Activated T-cell treated with anti-CD3 and anti-CD28 coated beads, Interleukin-2, amount 50 U/mL, for 4 hours (primary cell): ENCODE results near the gene PARVB. TPM values are rescaled to one million over a fixed set of nuclear protein-coding genes. Genes with fewer than 3 reads are reported as not detected.

Experiments
- ATAC-seq, 2 donors: fragments of 200-7000 bp; cut with Tn5 transposase; one replicate each; pipeline ENCODE4 v1.10.0; 2021
- DNase-seq: peaks from one replicate; pipeline ENCODE4 v3.0.0-alpha.2; 2020
- H3K27me3 Mint-ChIP-seq: one replicate; pipeline ENCODE4 v1.8.0; 2021; ENCODE audit warnings: low read depth, mixed read lengths
- H3K36me3 Mint-ChIP-seq: one replicate; pipeline ENCODE4 v1.8.0; 2022; ENCODE audit warnings: mixed read lengths; ENCODE audit not compliant: insufficient read depth
- H3K4me1 Mint-ChIP-seq: one replicate; pipeline ENCODE4 v1.8.0; 2021; ENCODE audit warnings: low read depth, mixed read lengths
- H3K4me3 Mint-ChIP-seq: one replicate; pipeline ENCODE4 v1.8.0; 2021; ENCODE audit warnings: mild to moderate bottlenecking, moderate library complexity, mixed read lengths
- H3K9me3 Mint-ChIP-seq: one replicate; pipeline ENCODE4 v1.8.0; 2021; ENCODE audit warnings: mixed read lengths
- total RNA-seq, 3 donors: library from RNA; stranded (reverse); gene quantifications; one replicate each; pipeline ENCODE4 v1.2.1, GENCODE V29; 2021

Gene PARVB
- 10 to 100 TPM; 15.1 to 21.5 (median 19.6) TPM for total RNA-seq

- Mint-ChIP-seq H3K4me1 (peaks cover 33% of the 10 kb centered on the region), H3K27me3 (peaks cover 29% of the 10 kb centered on the region), H3K36me3 (no peaks in the 10 kb centered on the region), H3K4me3 (peak within 1 kb of the TSS; percentile 82), H3K9me3 (no peaks in the 10 kb centered on the region)
- ATAC-seq: peak; percentile 32 to 55
- DNase-seq: no peak
Observed at GRCh38 chr22:44024288-44024921, at the start of gene PARVB. Gene PARVB (plus strand): TSS chr22:44024302. CDS start chr22:44024340, 38 bp downstream.

- H3K36me3 Mint-ChIP-seq: peaks cover 41% of the 10 kb centered on the region
Observed at GRCh38 chr22:43975041-43975440, 49.1 kb upstream of the PARVB start.

GRCh38 chr22:43976861-43977795 lies 47.0 kb upstream of the PARVB start:
- no peak overlapping the region for H3K4me3 Mint-ChIP-seq
- H3K27me3 Mint-ChIP-seq: no peaks in the 10 kb centered on the region
- ATAC-seq (no peak), DNase-seq (no peak)
- peaks cover 42% of the 10 kb centered on the region for H3K36me3 Mint-ChIP-seq
- no peaks in the 10 kb centered on the region for H3K4me1 Mint-ChIP-seq
- no peaks in the 10 kb centered on the region for H3K9me3 Mint-ChIP-seq

More at GRCh38 chr22:43975041-43975440, 49.1 kb upstream of the PARVB start:
- no peak for ATAC-seq
- Mint-ChIP-seq H3K27me3 (no peaks in the 10 kb centered on the region), H3K4me1 (no peaks in the 10 kb centered on the region), H3K4me3 (no peak overlapping the region), H3K9me3 (no peaks in the 10 kb centered on the region)
- DNase-seq: no peak

GRCh38 chr22:43978558-43978957 lies 45.5 kb upstream of the PARVB start:
- no peak overlapping the region for H3K4me3 Mint-ChIP-seq
- peaks cover 41% of the 10 kb centered on the region for H3K36me3 Mint-ChIP-seq
- H3K9me3 Mint-ChIP-seq: no peaks in the 10 kb centered on the region
- no peak for DNase-seq
- no peak for ATAC-seq
- H3K27me3 Mint-ChIP-seq: no peaks in the 10 kb centered on the region
- no peaks in the 10 kb centered on the region for H3K4me1 Mint-ChIP-seq

- Mint-ChIP-seq H3K9me3 (no peaks in the 10 kb centered on the region), H3K27me3 (no peaks in the 10 kb centered on the region), H3K4me1 (no peaks in the 10 kb centered on the region), H3K4me3 (no peak overlapping the region), H3K36me3 (peaks cover 44% of the 10 kb centered on the region)
- DNase-seq (no peak), ATAC-seq (no peak)
Observed at GRCh38 chr22:43980579-43980978, 43.5 kb upstream of the PARVB start.

GRCh38 chr22:43980996-43981395 lies 43.1 kb upstream of the PARVB start:
- DNase-seq (no peak), ATAC-seq (no peak)
- no peak overlapping the region for H3K4me3 Mint-ChIP-seq
- no peaks in the 10 kb centered on the region for H3K4me1 Mint-ChIP-seq
- H3K9me3 Mint-ChIP-seq: no peaks in the 10 kb centered on the region
- peaks cover 40% of the 10 kb centered on the region for H3K36me3 Mint-ChIP-seq
- H3K27me3 Mint-ChIP-seq: no peaks in the 10 kb centered on the region

- Mint-ChIP-seq H3K4me3 (no peak overlapping the region), H3K27me3 (no peaks in the 10 kb centered on the region), H3K4me1 (no peaks in the 10 kb centered on the region), H3K36me3 (peaks cover 35% of the 10 kb centered on the region), H3K9me3 (no peaks in the 10 kb centered on the region)
- ATAC-seq (no peak), DNase-seq (no peak)
Observed at GRCh38 chr22:43983808-43984207, 40.3 kb upstream of the PARVB start.

- H3K4me1 Mint-ChIP-seq: no peaks in the 10 kb centered on the region
- H3K4me3 Mint-ChIP-seq: no peak overlapping the region
- H3K9me3 Mint-ChIP-seq: no peaks in the 10 kb centered on the region
- ATAC-seq (no peak), DNase-seq (no peak)
- H3K36me3 Mint-ChIP-seq: peaks cover 30% of the 10 kb centered on the region
- H3K27me3 Mint-ChIP-seq: no peaks in the 10 kb centered on the region
Observed at GRCh38 chr22:43985532-43985931, 38.6 kb upstream of the PARVB start.

GRCh38 chr22:43988116-43988820 lies 35.8 kb upstream of the PARVB start:
- peaks cover 3% of the 10 kb centered on the region for H3K4me1 Mint-ChIP-seq
- no peaks in the 10 kb centered on the region for H3K9me3 Mint-ChIP-seq
- ATAC-seq (no peak), DNase-seq (no peak)
- peaks cover 38% of the 10 kb centered on the region for H3K36me3 Mint-ChIP-seq
- no peak overlapping the region for H3K4me3 Mint-ChIP-seq
- H3K27me3 Mint-ChIP-seq: no peaks in the 10 kb centered on the region

- Mint-ChIP-seq H3K27me3 (no peaks in the 10 kb centered on the region), H3K36me3 (peaks cover 37% of the 10 kb centered on the region), H3K9me3 (no peaks in the 10 kb centered on the region), H3K4me1 (peaks cover 5% of the 10 kb centered on the region), H3K4me3 (no peak overlapping the region)
- ATAC-seq (no peak), DNase-seq (no peak)
Observed at GRCh38 chr22:43988960-43989359, 35.1 kb upstream of the PARVB start.

GRCh38 chr22:43990044-43990443 lies 34.1 kb upstream of the PARVB start:
- Mint-ChIP-seq H3K9me3 (no peaks in the 10 kb centered on the region), H3K4me1 (peaks cover 10% of the 10 kb centered on the region), H3K27me3 (no peaks in the 10 kb centered on the region), H3K4me3 (no peak overlapping the region), H3K36me3 (peaks cover 41% of the 10 kb centered on the region)
- ATAC-seq (no peak), DNase-seq (no peak)

- H3K27me3 Mint-ChIP-seq: no peaks in the 10 kb centered on the region
- ATAC-seq (no peak), DNase-seq (no peak)
- H3K4me3 Mint-ChIP-seq: no peak overlapping the region
- no peaks in the 10 kb centered on the region for H3K9me3 Mint-ChIP-seq
- peaks cover 23% of the 10 kb centered on the region for H3K4me1 Mint-ChIP-seq
- peaks cover 35% of the 10 kb centered on the region for H3K36me3 Mint-ChIP-seq
Observed at GRCh38 chr22:43991316-43992020, 32.6 kb upstream of the PARVB start.

- no peak overlapping the region for H3K4me3 Mint-ChIP-seq
- no peak for ATAC-seq
- peaks cover 31% of the 10 kb centered on the region for H3K36me3 Mint-ChIP-seq
- no peaks in the 10 kb centered on the region for H3K27me3 Mint-ChIP-seq
- peaks cover 25% of the 10 kb centered on the region for H3K4me1 Mint-ChIP-seq
- H3K9me3 Mint-ChIP-seq: no peaks in the 10 kb centered on the region
- DNase-seq: no peak
Observed at GRCh38 chr22:43992331-43992821, 31.7 kb upstream of the PARVB start.
